Measurements from ENCODE around the gene CHSY3.

Gene CHSY3

DNA sequence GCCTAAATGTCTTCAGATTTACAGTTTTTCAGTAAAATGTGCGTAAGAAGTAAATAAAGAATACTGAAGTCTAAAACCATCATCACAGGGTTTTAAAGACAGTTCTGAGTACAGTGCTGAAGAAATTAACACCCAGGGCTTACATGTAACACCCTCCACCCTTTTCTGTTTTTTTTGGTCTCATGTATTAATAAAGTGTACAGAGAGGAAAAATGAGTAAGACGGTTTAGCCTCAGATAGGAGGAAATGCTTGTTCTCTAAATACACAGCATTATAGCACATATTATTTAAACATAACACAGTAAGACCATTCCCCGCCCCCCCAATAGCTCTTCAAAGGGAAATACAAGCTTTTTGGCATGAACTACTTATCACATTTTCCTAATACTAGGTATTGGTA lies 119.3 kb downstream of the CHSY3 start:
- Mint-ChIP-seq H3K27me3 (ENCODE audit: low read depth) (no peaks in the 10 kb centered on the region), H3K9me3 (no peaks in the 10 kb centered on the region), H3K4me1 (ENCODE audit: low read depth) (no peaks in the 10 kb centered on the region), H3K36me3 (ENCODE audit: low read depth) (no peaks in the 10 kb centered on the region), H3K27ac (no peak overlapping the region), H3K4me3 (no peak overlapping the region)

GRCh38 chr5:130024006-130024405 lies 119.7 kb downstream of the CHSY3 start:
- Mint-ChIP-seq H3K9me3 (no peaks in the 10 kb centered on the region), H3K4me1 (ENCODE audit: low read depth) (no peaks in the 10 kb centered on the region), H3K27me3 (ENCODE audit: low read depth) (no peaks in the 10 kb centered on the region), H3K4me3 (no peak overlapping the region), H3K27ac (no peak overlapping the region), H3K36me3 (ENCODE audit: low read depth) (no peaks in the 10 kb centered on the region)

- Mint-ChIP-seq H3K4me3 (no peak overlapping the region), H3K27ac (no peak overlapping the region), H3K4me1 (ENCODE audit: low read depth) (no peaks in the 10 kb centered on the region), H3K27me3 (ENCODE audit: low read depth) (no peaks in the 10 kb centered on the region), H3K36me3 (ENCODE audit: low read depth) (no peaks in the 10 kb centered on the region), H3K9me3 (no peaks in the 10 kb centered on the region)
Measured at GRCh38 chr5:130025511-130025910, 121.2 kb downstream of the CHSY3 start.

GRCh38 chr5:130032807-130033206 lies 128.5 kb downstream of the CHSY3 start:
- H3K27me3 Mint-ChIP-seq (ENCODE audit: low read depth), result no peaks in the 10 kb centered on the region
- H3K4me3 Mint-ChIP-seq, result no peak overlapping the region
- H3K9me3 Mint-ChIP-seq, result no peaks in the 10 kb centered on the region
- H3K36me3 Mint-ChIP-seq (ENCODE audit: low read depth), result no peaks in the 10 kb centered on the region
- H3K4me1 Mint-ChIP-seq (ENCODE audit: low read depth), result no peaks in the 10 kb centered on the region
- H3K27ac Mint-ChIP-seq, result no peak overlapping the region

DNA sequence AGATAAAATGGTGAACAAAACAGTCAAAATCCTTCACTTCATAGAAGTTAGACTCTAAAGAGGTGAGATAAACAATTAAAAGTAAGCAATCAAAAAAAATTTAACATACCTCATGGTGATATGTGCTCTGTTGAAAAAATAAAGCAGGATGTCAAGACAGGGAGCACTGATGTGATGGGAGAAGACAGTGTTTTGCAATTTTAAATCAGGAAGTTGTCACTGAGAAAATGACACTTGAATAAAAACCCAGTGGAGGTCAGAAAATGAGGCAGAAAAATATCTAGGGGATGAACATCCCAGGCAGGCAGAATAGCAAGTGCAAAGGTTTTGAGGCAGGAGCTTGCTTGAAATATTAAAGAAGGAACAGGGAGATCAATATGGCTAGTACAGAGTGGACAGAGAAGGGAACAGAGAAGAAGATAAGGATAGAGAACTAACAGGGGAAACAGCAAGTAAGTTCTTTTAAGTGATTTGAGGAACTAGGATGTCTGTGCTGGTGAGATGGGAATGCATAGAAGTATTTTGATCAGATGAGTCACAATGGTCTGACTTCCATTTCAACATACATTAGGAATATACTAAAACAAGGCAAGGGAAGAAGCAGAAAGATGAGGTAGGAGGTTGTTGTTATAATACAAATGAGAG lies 130.4 kb downstream of the CHSY3 start:
- Mint-ChIP-seq H3K4me1 (ENCODE audit: low read depth) (no peaks in the 10 kb centered on the region), H3K9me3 (no peaks in the 10 kb centered on the region), H3K36me3 (ENCODE audit: low read depth) (no peaks in the 10 kb centered on the region), H3K27me3 (ENCODE audit: low read depth) (no peaks in the 10 kb centered on the region), H3K27ac (no peak overlapping the region), H3K4me3 (no peak overlapping the region)

DNA sequence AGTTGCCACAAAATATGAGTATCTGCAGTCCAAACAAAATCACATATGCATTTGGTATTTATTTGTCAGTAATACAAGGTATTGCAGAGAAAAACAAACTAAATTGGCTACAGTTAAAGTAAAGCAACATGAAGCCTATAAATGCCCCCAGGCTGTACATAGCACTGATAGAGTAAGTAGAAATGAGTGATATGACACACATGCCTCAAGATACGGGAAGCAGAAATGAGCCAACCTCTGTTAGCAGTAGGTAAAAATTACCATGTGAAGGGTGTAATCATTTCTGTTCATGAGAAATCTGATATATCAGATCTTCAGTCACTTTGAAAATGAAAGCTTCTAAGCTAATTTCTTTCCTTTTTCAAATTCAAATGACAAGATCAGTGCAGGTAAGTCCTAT lies 131.1 kb downstream of the CHSY3 start:
- H3K27ac Mint-ChIP-seq, result no peak overlapping the region
- no peak overlapping the region for H3K4me3 Mint-ChIP-seq
- no peaks in the 10 kb centered on the region for H3K27me3 Mint-ChIP-seq (ENCODE audit: low read depth)
- no peaks in the 10 kb centered on the region for H3K9me3 Mint-ChIP-seq
- H3K36me3 Mint-ChIP-seq (ENCODE audit: low read depth), result no peaks in the 10 kb centered on the region
- no peaks in the 10 kb centered on the region for H3K4me1 Mint-ChIP-seq (ENCODE audit: low read depth)

GRCh38 chr5:130037905-130038304 lies 133.6 kb downstream of the CHSY3 start:
- Mint-ChIP-seq H3K4me3 (no peak overlapping the region), H3K9me3 (no peaks in the 10 kb centered on the region), H3K4me1 (ENCODE audit: low read depth) (no peaks in the 10 kb centered on the region), H3K36me3 (ENCODE audit: low read depth) (no peaks in the 10 kb centered on the region), H3K27ac (no peak overlapping the region), H3K27me3 (ENCODE audit: low read depth) (no peaks in the 10 kb centered on the region)

GRCh38 chr5:130043834-130044233 lies 139.6 kb downstream of the CHSY3 start:
- Mint-ChIP-seq H3K27ac (no peak overlapping the region), H3K27me3 (ENCODE audit: low read depth) (no peaks in the 10 kb centered on the region), H3K4me1 (ENCODE audit: low read depth) (no peaks in the 10 kb centered on the region), H3K9me3 (no peaks in the 10 kb centered on the region), H3K4me3 (no peak overlapping the region), H3K36me3 (ENCODE audit: low read depth) (no peaks in the 10 kb centered on the region)

DNA sequence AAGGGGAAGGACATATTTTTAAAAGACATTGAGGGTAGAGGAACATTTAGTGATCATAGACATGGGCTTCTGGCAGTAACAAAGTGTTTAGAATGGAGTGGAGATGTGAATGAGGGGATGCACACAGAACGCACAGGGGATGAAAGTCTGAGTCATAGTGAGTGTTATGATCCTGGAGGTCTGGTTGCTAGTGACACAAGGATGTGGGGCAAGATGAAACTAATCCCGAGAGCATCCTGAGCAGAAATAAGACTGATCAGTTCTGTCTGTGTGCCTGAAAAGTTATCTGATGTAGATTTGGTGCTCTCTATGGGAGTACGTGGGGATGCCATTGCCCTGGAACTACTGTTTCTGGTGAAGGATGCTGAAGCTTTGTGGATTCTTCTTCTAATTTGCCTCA lies 141.1 kb downstream of the CHSY3 start:
- no peaks in the 10 kb centered on the region for H3K27me3 Mint-ChIP-seq (ENCODE audit: low read depth)
- no peaks in the 10 kb centered on the region for H3K36me3 Mint-ChIP-seq (ENCODE audit: low read depth)
- H3K27ac Mint-ChIP-seq, result no peak overlapping the region
- no peaks in the 10 kb centered on the region for H3K4me1 Mint-ChIP-seq (ENCODE audit: low read depth)
- no peak overlapping the region for H3K4me3 Mint-ChIP-seq
- H3K9me3 Mint-ChIP-seq, result no peaks in the 10 kb centered on the region

- no peak overlapping the region for H3K4me3 Mint-ChIP-seq
- H3K9me3 Mint-ChIP-seq, result no peaks in the 10 kb centered on the region
- no peaks in the 10 kb centered on the region for H3K4me1 Mint-ChIP-seq (ENCODE audit: low read depth)
- H3K36me3 Mint-ChIP-seq (ENCODE audit: low read depth), result no peaks in the 10 kb centered on the region
- H3K27me3 Mint-ChIP-seq (ENCODE audit: low read depth), result no peaks in the 10 kb centered on the region
- H3K27ac Mint-ChIP-seq, result no peak overlapping the region
Measured at GRCh38 chr5:130050585-130050984, 146.3 kb downstream of the CHSY3 start.

GRCh38 chr5:130052752-130053151 lies 148.5 kb downstream of the CHSY3 start:
- H3K36me3 Mint-ChIP-seq (ENCODE audit: low read depth), result no peaks in the 10 kb centered on the region
- H3K9me3 Mint-ChIP-seq, result no peaks in the 10 kb centered on the region
- H3K4me3 Mint-ChIP-seq, result no peak overlapping the region
- no peaks in the 10 kb centered on the region for H3K4me1 Mint-ChIP-seq (ENCODE audit: low read depth)
- no peak overlapping the region for H3K27ac Mint-ChIP-seq
- H3K27me3 Mint-ChIP-seq (ENCODE audit: low read depth), result no peaks in the 10 kb centered on the region

GRCh38 chr5:130055572-130055971 lies 151.3 kb downstream of the CHSY3 start:
- no peaks in the 10 kb centered on the region for H3K9me3 Mint-ChIP-seq
- H3K27me3 Mint-ChIP-seq (ENCODE audit: low read depth), result no peaks in the 10 kb centered on the region
- no peaks in the 10 kb centered on the region for H3K4me1 Mint-ChIP-seq (ENCODE audit: low read depth)
- no peaks in the 10 kb centered on the region for H3K36me3 Mint-ChIP-seq (ENCODE audit: low read depth)
- no peak overlapping the region for H3K4me3 Mint-ChIP-seq
- no peak overlapping the region for H3K27ac Mint-ChIP-seq

DNA sequence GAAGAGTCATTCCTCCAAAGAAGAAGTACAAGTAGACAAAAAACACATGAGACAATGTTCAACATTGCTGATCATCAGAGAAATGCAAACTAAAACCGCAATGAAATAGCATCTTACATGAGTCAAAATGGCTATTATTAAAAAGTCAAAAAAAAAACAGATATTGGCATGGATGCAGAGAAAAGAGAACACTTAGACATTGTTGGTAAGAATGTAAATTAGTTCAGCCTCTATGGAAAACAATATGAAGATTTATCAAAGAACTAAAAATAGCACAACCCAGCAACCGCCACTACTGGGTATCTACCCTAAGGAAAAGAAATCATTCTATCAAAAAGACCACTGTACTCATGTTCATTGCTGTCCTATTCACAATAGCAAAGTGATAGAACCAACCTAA lies 157.5 kb downstream of the CHSY3 start:
- no peaks in the 10 kb centered on the region for H3K36me3 Mint-ChIP-seq (ENCODE audit: low read depth)
- H3K27ac Mint-ChIP-seq, result no peak overlapping the region
- no peak overlapping the region for H3K4me3 Mint-ChIP-seq
- H3K4me1 Mint-ChIP-seq (ENCODE audit: low read depth), result no peaks in the 10 kb centered on the region
- no peaks in the 10 kb centered on the region for H3K27me3 Mint-ChIP-seq (ENCODE audit: low read depth)
- no peaks in the 10 kb centered on the region for H3K9me3 Mint-ChIP-seq

DNA sequence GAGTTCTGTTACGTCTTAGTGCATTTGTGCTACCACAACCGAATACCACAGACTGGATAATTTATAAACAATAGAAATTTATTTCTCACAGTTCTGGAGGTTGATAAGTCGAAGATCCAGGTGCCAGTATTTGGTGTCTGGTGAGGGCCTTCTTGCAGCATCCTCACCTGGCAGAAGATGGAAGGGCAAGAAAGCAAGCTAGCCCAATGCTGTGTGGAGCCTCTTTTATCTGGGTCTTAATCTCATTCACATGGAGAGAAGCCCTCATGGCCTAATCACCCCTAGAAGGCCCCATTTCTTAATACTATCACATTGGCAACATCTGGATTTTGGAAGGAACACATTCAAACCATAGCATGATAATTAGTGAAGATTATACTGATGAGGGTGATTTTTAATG lies 159.3 kb downstream of the CHSY3 start:
- Mint-ChIP-seq H3K27me3 (ENCODE audit: low read depth) (no peaks in the 10 kb centered on the region), H3K27ac (no peak overlapping the region), H3K4me1 (ENCODE audit: low read depth) (no peaks in the 10 kb centered on the region), H3K4me3 (no peak overlapping the region), H3K36me3 (ENCODE audit: low read depth) (no peaks in the 10 kb centered on the region), H3K9me3 (no peaks in the 10 kb centered on the region)

GRCh38 chr5:130064484-130064883 lies 160.2 kb downstream of the CHSY3 start:
- Mint-ChIP-seq H3K4me1 (ENCODE audit: low read depth) (no peaks in the 10 kb centered on the region), H3K9me3 (no peaks in the 10 kb centered on the region), H3K36me3 (ENCODE audit: low read depth) (no peaks in the 10 kb centered on the region), H3K27me3 (ENCODE audit: low read depth) (no peaks in the 10 kb centered on the region), H3K4me3 (no peak overlapping the region), H3K27ac (no peak overlapping the region)

DNA sequence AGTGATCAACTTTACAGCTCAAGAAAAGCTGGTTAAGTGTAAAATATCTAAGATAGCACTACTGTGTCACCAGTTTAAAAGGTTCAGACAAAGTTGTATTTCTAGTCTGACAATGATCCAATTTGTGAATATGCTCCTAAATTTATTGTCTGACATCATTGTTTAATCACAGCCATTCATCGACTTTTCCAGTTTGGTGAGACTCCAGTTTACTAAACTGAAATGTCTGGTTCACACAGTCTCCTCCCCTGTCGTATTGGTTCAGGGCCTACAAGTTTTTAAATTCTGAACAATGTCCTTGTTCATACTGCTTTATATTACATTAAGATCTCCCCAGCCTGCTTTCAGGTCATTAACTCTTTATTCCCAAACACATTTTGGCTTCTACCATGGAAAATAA lies 161.4 kb downstream of the CHSY3 start:
- Mint-ChIP-seq H3K9me3 (no peaks in the 10 kb centered on the region), H3K36me3 (ENCODE audit: low read depth) (no peaks in the 10 kb centered on the region), H3K4me1 (ENCODE audit: low read depth) (no peaks in the 10 kb centered on the region), H3K27me3 (ENCODE audit: low read depth) (no peaks in the 10 kb centered on the region), H3K27ac (no peak overlapping the region), H3K4me3 (no peak overlapping the region)
